HepG2 (cell line): ENCODE measurements around the gene HPD. TPM values are rescaled to one million over a fixed set of nuclear protein-coding genes. Genes with fewer than 3 reads are reported as not detected.

Source experiments
- ETV5 ChIP-seq: IDR thresholded peaks from 2 replicates; pipeline ENCODE4 v1.6.1; 2018; ENCODE audit warnings: missing biosample characterization, missing genetic modification reagents, inconsistent platforms, borderline replicate concordance
- PRPF4 ChIP-seq: fragments of 200-400 bp; formaldehyde crosslinking; IDR thresholded peaks from 2 replicates; pipeline ENCODE4 v1.6.1; 2016; ENCODE audit warnings: low read length, low read depth; ENCODE audit not compliant: poor library complexity, severe bottlenecking
- RBM39 ChIP-seq: fragments of 200-400 bp; formaldehyde crosslinking; IDR thresholded peaks from one replicate; pipeline ENCODE4 v1.6.1; 2018; ENCODE audit warnings: antibody characterized with exemption, mild to moderate bottlenecking, low read depth, low read length; ENCODE audit not compliant: poor library complexity, severe bottlenecking
- TBX2 ChIP-seq: sonication (generic); formaldehyde crosslinking; IDR thresholded peaks from 2 replicates; pipeline ENCODE4 v1.5.0; 2020; ENCODE audit warnings: missing genetic modification reagents, mild to moderate bottlenecking, borderline replicate concordance
- THAP8 ChIP-seq: sonication (generic); formaldehyde crosslinking; IDR thresholded peaks from 2 replicates; pipeline ENCODE4 v1.5.1; 2020; ENCODE audit warnings: missing genetic modification reagents, mild to moderate bottlenecking, borderline replicate concordance
- ZBED4 ChIP-seq: sonication (generic); formaldehyde crosslinking; IDR thresholded peaks from 2 replicates; pipeline ENCODE4 v1.4.0; 2020; ENCODE audit warnings: missing genetic modification reagents, borderline replicate concordance
- ZNF225 ChIP-seq: sonication (generic); formaldehyde crosslinking; IDR thresholded peaks from 2 replicates; pipeline ENCODE4 v1.4.0; 2020; ENCODE audit warnings: mild to moderate bottlenecking, missing genetic modification reagents
- ZNF343 ChIP-seq: sonication (generic); formaldehyde crosslinking; IDR thresholded peaks from 2 replicates; pipeline ENCODE4 v1.4.0; 2020; ENCODE audit warnings: mild to moderate bottlenecking, missing genetic modification reagents
- ZNF468 ChIP-seq: sonication (generic); formaldehyde crosslinking; IDR thresholded peaks from 2 replicates; pipeline ENCODE4 v1.8.0; 2022; ENCODE audit warnings: mild to moderate bottlenecking, moderate library complexity, missing genetic modification reagents
- ZNF563 ChIP-seq: sonication (generic); formaldehyde crosslinking; IDR thresholded peaks from 2 replicates; pipeline ENCODE4 v1.8.0; 2022; ENCODE audit warnings: mild to moderate bottlenecking, moderate library complexity, missing genetic modification reagents
- ZNF777 ChIP-seq: sonication (generic); formaldehyde crosslinking; IDR thresholded peaks from 2 replicates; pipeline ENCODE4 v1.4.0; 2020; ENCODE audit warnings: missing genetic modification reagents
- polyA plus RNA-seq, 8 experiments: library from polyadenylated mRNA; depleted of rRNA in 3 of 8; stranded (reverse) in 7 of 8; unstranded in 1 of 8; fragments of >200 nt; fragmentation: Illumina TruSeq in 4 of 8; extraction: Trizol in 4 of 8; gene quantifications; 2 replicates each; pipeline versions ENCODE4 v1.2.1 to v1.2.3, GENCODE V29; 2011 to 2016; ENCODE audit warnings: low read depth in 4 of 8, missing spikeins in 1 of 8, mixed read lengths in 1 of 8; ENCODE audit not compliant: insufficient read depth in 1 of 8
- total RNA-seq, 5 experiments: library from RNA; depleted of rRNA; stranded (reverse); fragments of >200 nt; fragmentation: Illumina TruSeq; extraction: Trizol; gene quantifications; 2 replicates each; pipeline ENCODE4 v1.2.3, GENCODE V29; 2016; ENCODE audit warnings: low read depth in 1 of 5
- TF ChIP-seq, protein P1 (sequence below): sonication (generic); formaldehyde crosslinking; IDR thresholded peaks from 2 replicates; pipeline ENCODE4 v1.4.0; 2020; ENCODE audit warnings: missing genetic modification reagents
- TF ChIP-seq, protein P2 (sequence below): sonication (generic); formaldehyde crosslinking; IDR thresholded peaks from 2 replicates; pipeline ENCODE4 v1.4.0; 2020; ENCODE audit warnings: missing genetic modification reagents

HPD gene
- total and polyA plus RNA-seq, 2 of the 13 experiments (the other 11 are each of a cell fraction or from before 2014, with no cell fraction given): 120 to 195 TPM

DNA sequence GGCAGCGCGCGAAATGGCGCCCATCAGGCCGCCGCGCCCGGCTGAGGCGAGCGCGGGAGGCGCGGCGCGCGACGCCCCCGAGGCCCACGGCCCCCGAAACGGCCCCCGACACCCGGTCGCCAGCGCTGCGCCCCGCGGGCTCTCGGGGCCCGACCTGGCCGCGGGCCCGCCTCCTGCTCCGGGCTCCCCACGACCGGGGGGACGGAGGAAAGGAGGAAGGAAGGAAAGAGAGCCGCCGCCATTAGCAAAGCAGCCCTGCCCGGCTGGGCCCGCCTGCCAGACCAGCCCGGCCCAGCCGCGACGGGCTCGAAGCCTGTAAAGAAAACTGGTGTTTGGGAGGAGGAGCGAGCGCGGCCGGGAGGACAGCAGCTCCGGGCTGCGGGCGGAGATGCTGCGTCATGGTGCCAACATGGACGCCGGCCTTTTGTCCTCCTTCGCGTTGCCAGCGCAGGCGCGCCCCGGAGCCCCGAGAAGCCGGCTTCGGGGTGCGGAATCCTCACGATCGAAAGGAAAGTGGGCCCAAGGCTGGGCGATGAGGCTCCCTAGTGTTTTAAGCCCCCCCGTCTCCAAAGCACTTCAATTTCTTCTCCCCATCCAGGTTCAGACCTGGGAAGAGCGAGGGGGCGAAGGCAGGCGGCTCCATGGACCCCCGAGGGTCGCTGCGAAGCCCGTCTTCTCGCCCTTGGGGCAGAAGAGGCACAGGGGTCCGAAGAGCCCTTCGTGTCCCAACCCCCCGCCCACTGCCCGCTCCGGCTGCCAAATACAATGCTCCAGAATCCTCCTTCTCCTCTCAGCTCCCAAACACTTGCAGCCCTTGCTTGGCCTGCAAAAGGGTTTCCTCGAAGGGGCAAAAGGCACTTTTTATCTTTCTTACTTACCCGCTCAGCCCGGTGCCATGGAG, 57.7 kb downstream of the HPD start (continued):
- no peak for TF ChIP-seq ZBED4 (CRISPR knock-in tag)
- TF ChIP-seq, protein P1, sequence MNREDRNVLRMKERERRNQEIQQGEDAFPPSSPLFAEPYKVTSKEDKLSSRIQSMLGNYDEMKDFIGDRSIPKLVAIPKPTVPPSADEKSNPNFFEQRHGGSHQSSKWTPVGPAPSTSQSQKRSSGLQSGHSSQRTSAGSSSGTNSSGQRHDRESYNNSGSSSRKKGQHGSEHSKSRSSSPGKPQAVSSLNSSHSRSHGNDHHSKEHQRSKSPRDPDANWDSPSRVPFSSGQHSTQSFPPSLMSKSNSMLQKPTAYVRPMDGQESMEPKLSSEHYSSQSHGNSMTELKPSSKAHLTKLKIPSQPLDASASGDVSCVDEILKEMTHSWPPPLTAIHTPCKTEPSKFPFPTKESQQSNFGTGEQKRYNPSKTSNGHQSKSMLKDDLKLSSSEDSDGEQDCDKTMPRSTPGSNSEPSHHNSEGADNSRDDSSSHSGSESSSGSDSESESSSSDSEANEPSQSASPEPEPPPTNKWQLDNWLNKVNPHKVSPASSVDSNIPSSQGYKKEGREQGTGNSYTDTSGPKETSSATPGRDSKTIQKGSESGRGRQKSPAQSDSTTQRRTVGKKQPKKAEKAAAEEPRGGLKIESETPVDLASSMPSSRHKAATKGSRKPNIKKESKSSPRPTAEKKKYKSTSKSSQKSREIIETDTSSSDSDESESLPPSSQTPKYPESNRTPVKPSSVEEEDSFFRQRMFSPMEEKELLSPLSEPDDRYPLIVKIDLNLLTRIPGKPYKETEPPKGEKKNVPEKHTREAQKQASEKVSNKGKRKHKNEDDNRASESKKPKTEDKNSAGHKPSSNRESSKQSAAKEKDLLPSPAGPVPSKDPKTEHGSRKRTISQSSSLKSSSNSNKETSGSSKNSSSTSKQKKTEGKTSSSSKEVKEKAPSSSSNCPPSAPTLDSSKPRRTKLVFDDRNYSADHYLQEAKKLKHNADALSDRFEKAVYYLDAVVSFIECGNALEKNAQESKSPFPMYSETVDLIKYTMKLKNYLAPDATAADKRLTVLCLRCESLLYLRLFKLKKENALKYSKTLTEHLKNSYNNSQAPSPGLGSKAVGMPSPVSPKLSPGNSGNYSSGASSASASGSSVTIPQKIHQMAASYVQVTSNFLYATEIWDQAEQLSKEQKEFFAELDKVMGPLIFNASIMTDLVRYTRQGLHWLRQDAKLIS (CRISPR knock-in tag): peak; percentile 69; the same call in 1 of the 2 replicates
- TF ChIP-seq THAP8: no peak
- no peak for TF ChIP-seq ETV5 (CRISPR knock-in tag)
- no peak for TF ChIP-seq PRPF4
- peak; percentile 72 for TF ChIP-seq RBM39
- no peak for TF ChIP-seq ZNF225 (CRISPR knock-in tag)
- TF ChIP-seq TBX2 (CRISPR knock-in tag): peak; percentile 17; the same call in 1 of the 2 replicates
- peak; percentile 69 for TF ChIP-seq ZNF563 (CRISPR knock-in tag)
- no peak for TF ChIP-seq ZNF468 (CRISPR knock-in tag)
- TF ChIP-seq, protein P2, sequence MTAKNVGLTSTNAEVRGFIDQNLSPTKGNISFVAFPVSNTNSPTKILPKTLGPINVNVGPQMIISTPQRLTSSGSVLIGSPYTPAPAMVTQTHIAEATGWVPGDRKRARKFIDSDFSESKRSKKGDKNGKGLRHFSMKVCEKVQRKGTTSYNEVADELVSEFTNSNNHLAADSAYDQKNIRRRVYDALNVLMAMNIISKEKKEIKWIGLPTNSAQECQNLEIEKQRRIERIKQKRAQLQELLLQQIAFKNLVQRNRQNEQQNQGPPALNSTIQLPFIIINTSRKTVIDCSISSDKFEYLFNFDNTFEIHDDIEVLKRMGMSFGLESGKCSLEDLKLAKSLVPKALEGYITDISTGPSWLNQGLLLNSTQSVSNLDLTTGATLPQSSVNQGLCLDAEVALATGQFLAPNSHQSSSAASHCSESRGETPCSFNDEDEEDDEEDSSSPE: 0 out of 2 replicates have a peak, but pooled peaks have one; percentile 32
- TF ChIP-seq ZNF777 (CRISPR knock-in tag): 0 out of 2 replicates have a peak, but pooled peaks have one; percentile 31
- no peak for TF ChIP-seq ZNF343
